Measurements from ENCODE around the gene CSNK1A1L. TPM values are rescaled to one million over a fixed set of nuclear protein-coding genes. Genes with fewer than 3 reads are reported as not detected.
A peak's percentile ranks its signal among the peaks of the same experiment; 100 is the strongest.

The CSNK1A1L gene
- total RNA-seq, 1 donor from 2014 or later, result not detected

GRCh38 chr13:37070956-37071355 is 34.5 kb downstream of the CSNK1A1L start:
- no peak overlapping the region for H3K27ac Mint-ChIP-seq (ENCODE audit: unreplicated experiment)
- peaks cover 2% of the 10 kb centered on the region for H3K27me3 Mint-ChIP-seq (ENCODE audit: unreplicated experiment)
- peaks cover 1% of the 10 kb centered on the region for H3K9me3 Mint-ChIP-seq (ENCODE audit: unreplicated experiment)
- H3K36me3 Mint-ChIP-seq (ENCODE audit: unreplicated experiment), result no peaks in the 10 kb centered on the region
- no peak overlapping the region for H3K4me3 Mint-ChIP-seq (ENCODE audit: unreplicated experiment)
- no peak for TF ChIP-seq CTCF (IDR thresholded peaks at IDR 0.05; ENCODE audit: partially characterized antibody, unreplicated experiment)
- no peaks in the 10 kb centered on the region for H3K4me1 Mint-ChIP-seq (ENCODE audit: low read depth, unreplicated experiment)
- no peak for DNase-seq

- Mint-ChIP-seq H3K27ac (ENCODE audit: unreplicated experiment) (no peak overlapping the region), H3K27me3 (ENCODE audit: unreplicated experiment) (peaks cover 2% of the 10 kb centered on the region), H3K9me3 (ENCODE audit: unreplicated experiment) (peaks cover 1% of the 10 kb centered on the region)
Measured at GRCh38 chr13:37070145-37070695, 35.2 kb downstream of the CSNK1A1L start.

GRCh38 chr13:37069597-37070103 is 35.8 kb downstream of the CSNK1A1L start:
- no peak overlapping the region for H3K4me3 Mint-ChIP-seq (ENCODE audit: unreplicated experiment)
- no peaks in the 10 kb centered on the region for H3K36me3 Mint-ChIP-seq (ENCODE audit: unreplicated experiment)
- no peak for TF ChIP-seq CTCF (IDR thresholded peaks at IDR 0.05; ENCODE audit: partially characterized antibody, unreplicated experiment)
- H3K4me1 Mint-ChIP-seq (ENCODE audit: low read depth, unreplicated experiment), result no peaks in the 10 kb centered on the region
- H3K9me3 Mint-ChIP-seq (ENCODE audit: unreplicated experiment), result no peaks in the 10 kb centered on the region
- H3K27me3 Mint-ChIP-seq (ENCODE audit: unreplicated experiment), result peaks cover 2% of the 10 kb centered on the region
- no peak overlapping the region for H3K27ac Mint-ChIP-seq (ENCODE audit: unreplicated experiment)
- no peak for DNase-seq

More at GRCh38 chr13:37070145-37070695, 35.2 kb downstream of the CSNK1A1L start:
- TF ChIP-seq CTCF (IDR thresholded peaks at IDR 0.05; ENCODE audit: partially characterized antibody, unreplicated experiment), result no peak
- no peak for DNase-seq
- Mint-ChIP-seq H3K4me3 (ENCODE audit: unreplicated experiment) (no peak overlapping the region), H3K36me3 (ENCODE audit: unreplicated experiment) (no peaks in the 10 kb centered on the region), H3K4me1 (ENCODE audit: low read depth, unreplicated experiment) (no peaks in the 10 kb centered on the region)

- Mint-ChIP-seq H3K4me1 (ENCODE audit: low read depth, unreplicated experiment) (no peaks in the 10 kb centered on the region), H3K27ac (ENCODE audit: unreplicated experiment) (no peak overlapping the region), H3K9me3 (ENCODE audit: unreplicated experiment) (no peaks in the 10 kb centered on the region), H3K27me3 (ENCODE audit: unreplicated experiment) (peaks cover 2% of the 10 kb centered on the region), H3K36me3 (ENCODE audit: unreplicated experiment) (no peaks in the 10 kb centered on the region), H3K4me3 (ENCODE audit: unreplicated experiment) (no peak overlapping the region)
- peak; percentile 24 for TF ChIP-seq CTCF (IDR thresholded peaks at IDR 0.05; ENCODE audit: partially characterized antibody, unreplicated experiment)
- no peak for DNase-seq
Measured at GRCh38 chr13:37068962-37069361, 36.5 kb downstream of the CSNK1A1L start.

GRCh38 chr13:37067874-37068273 is 37.6 kb downstream of the CSNK1A1L start:
- H3K4me3 Mint-ChIP-seq (ENCODE audit: unreplicated experiment), result no peak overlapping the region
- H3K27me3 Mint-ChIP-seq (ENCODE audit: unreplicated experiment), result peaks cover 2% of the 10 kb centered on the region
- H3K4me1 Mint-ChIP-seq (ENCODE audit: low read depth, unreplicated experiment), result no peaks in the 10 kb centered on the region
- no peak for TF ChIP-seq CTCF (IDR thresholded peaks at IDR 0.05; ENCODE audit: partially characterized antibody, unreplicated experiment)
- no peak overlapping the region for H3K27ac Mint-ChIP-seq (ENCODE audit: unreplicated experiment)
- no peak for DNase-seq
- no peaks in the 10 kb centered on the region for H3K36me3 Mint-ChIP-seq (ENCODE audit: unreplicated experiment)
- H3K9me3 Mint-ChIP-seq (ENCODE audit: unreplicated experiment), result no peaks in the 10 kb centered on the region

Data from glutamatergic neuron (in vitro differentiated cells).